H4 (cell line): Measurements from ENCODE around the gene CSNK1D. TPM values are rescaled to one million over a fixed set of nuclear protein-coding genes. Genes with fewer than 3 reads are reported as not detected.

ENCODE experiments used
- DNase-seq: peaks from one replicate; pipeline ENCODE4 v3.0.0-alpha.2; 2015; ENCODE audit warnings: low spot score
- total RNA-seq: library from RNA; depleted of rRNA; stranded (reverse); fragments of >200 nt; shearing (Covaris generic); gene quantifications from 2 replicates; pipeline ENCODE4 v1.2.3, GENCODE V29; 2014

Gene CSNK1D
- total RNA-seq, 1 experiment from 2014 or later = 33.9 TPM

DNA sequence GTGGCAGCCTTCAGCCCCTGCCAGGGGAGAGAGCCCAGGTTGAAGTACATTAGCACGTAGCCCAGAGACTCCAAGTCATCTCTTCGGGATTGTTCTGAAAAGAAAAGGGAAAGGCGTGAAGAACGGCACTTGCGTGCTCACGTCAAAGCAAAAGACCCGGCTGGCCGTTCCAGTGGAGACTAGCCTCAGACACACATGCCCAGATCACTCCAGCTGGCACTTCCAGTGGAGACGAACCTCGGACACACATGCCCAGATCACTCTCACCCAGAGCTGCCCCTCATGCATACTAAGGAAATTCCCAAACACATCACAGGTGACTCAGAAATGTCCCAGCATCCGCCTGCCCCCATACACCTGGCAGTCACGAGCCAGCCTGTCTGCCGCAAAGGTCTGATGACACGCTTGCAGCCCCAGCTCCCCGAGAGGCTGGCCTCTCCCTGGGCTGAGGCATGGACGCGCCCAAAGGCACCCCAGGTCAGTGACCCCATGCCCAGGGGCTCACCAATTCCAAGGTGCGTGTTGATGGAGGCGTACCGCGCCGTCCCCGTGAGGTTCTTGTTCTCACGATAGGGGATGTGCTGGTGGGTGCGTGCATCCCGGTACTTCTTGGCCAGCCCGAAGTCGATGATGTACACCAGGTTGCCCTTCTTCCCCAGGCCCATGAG lies 20.9 kb downstream of the CSNK1D start:
- no peak for DNase-seq

DNA sequence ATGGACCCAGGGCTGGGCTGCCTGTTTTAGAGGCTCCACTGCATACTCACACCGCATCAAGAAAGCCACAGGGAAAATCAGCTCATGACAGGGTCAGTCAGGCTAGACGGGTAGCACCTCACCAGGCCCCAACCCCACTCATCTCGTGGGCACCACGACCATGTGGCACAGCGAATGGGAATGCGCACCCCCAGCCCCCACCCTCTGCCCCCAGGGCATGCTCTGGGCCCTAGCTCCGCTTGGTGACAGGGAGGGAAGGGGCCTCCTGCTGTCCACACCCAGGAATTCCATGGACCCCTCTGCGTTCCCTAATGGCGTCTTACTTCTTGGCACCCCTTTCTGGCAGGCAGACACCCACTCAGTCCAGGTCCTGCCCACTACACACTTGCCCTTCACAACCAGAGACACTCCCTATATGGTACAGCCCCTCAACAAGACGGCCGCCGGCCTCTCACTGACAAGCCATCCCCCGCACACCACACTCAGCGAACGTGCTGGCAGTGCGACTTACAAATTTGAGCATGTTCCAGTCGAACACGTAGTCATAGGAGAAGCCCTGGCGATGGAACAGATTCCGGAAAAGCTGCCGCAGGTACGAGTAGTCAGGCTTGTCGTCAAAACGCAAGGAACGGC lies 22.5 kb downstream of the CSNK1D start:
- DNase-seq = no peak

DNA sequence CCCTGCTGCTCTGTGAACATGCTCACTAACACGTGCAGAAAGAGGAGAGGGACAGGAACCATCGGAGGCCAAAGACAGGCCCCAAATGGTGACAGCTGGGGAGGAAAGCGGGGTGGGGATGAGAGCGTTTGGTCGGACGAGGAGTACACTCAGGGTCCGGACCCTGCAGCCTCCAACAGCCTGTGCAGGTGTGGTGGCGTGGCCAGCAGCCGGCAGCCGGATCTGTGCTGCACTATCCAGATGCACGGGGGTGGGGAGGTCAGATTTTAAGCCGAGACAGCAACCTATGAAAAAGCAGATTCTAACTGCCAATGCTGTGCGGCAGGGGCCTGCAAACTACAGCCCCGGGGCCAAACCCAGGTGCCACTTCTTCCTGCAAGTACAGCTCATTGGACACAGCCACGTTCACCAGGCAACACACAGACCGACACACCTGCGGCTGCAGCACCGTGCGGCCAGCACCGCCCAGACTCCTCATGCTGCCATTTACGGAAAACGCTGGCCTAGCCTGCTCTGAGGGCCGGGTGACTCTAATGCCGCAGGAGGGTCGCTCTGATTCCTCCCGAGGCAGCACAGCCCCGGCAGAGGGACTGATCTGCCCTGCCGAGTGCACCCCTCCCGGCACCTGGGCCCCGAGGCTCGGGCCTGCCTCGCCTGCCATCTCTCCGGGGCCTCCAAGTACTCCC lies 23.5 kb downstream of the CSNK1D start:
- no peak for DNase-seq

DNA sequence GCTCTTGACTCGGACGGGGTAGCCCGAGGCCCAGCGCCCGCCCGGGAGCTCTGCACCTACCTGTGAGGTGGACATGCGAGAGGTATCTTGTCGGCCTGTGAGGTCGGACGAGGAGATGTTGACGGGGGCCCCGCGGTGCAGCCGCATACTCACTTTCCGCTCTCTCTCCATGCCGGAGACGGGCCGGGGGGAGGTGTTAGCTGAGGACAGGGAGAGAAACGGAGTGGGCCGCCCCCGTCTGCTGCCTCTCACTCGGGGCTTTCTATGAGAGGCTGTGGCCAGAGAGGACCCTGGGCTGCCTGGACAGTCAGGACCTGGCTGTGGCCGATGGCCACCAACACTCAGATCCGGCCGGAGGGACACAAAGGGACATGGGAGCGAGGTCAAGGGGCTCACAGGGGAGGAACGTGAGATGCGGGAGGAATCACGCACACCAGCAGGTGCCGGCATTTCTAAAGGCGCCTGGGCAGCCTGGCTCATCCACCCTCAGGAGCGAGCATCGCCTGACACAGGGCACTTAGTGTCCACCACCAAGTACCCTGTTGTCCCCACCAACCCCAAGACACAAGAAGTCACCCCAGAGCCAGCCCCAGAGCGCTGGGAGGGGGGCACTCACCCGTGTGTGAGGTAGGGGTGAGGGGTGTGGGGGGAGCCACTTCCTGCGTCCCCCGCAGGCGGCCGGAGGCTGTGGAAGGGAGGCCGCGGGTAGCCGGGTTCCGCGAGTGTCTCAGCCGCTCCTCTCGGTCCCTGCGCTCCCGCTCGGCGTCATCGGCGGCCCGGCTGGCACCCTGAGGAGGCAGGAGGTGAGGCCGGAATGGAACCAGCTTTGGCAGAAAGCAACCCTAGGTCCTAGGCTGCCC lies 24.5 kb downstream of the CSNK1D start:
- DNase-seq = no peak

DNA sequence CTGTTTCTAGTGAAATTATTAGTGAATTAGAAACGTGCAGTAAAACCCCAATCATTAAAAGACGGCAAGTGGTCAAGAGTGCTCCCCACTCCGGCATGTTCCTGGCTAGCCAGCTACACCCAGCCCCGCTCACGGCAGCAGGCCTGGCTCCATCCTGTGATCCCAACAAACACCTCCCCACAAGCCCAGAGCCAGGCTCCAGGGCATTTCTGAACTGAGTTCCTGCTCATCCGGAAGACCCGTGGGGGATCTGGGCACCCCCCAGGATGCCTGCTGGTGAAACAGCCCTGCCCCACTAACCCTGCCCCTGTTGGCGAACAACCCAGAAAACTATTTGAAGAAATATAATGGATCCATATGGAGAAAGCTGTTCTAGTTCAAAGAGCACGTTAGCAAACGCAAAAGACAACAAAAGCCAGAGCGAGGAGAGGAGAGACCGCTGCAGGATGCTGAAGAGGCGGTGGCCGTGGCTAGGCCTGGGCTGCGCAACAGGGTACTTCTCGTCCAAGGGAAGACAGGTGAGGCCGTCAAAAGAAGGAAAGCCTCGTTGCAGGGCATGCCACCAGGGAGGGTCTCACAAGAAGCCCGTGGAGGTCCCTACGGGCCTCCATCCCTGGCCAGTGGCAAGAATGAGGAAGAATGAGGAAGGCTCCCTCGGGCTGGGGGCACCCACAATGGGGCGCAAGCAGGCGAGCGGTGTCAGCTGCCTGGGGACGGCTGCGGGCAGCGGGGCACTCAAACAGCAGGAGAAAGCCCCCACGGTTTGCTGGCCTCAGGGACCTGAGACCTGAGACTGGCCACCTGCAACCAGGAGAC lies 25.4 kb downstream of the CSNK1D start:
- no peak for DNase-seq

DNA sequence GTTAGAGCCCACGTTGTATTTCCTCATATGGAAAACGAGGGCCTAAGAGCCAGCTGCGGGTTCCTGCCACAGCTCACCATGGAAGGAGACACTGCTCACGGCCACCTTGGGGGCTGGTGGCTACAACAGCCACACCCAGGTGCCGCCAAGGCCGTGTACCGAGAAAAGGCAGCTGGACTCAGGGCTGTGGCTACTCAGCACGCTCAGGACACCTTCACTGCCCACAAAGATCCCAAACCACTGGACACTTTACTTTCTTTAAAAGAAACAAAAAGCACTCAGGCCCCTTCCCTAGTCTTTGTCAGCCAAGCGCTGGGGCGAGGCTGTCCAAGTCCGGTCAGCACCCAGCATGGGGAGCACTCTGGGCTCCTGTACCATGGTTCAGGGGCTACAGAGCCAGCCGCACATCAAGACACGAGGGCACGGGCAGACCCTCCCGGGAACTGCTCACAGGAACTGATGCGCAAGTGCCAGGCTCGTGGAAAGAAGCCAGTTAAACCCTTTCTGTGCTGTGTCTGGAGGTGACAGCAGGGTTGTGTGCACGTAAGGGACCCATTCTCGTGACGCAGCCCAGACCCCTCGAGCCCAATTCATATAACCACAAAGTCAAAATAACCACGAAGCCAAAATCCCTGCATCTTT lies 26.2 kb downstream of the CSNK1D start:
- no peak for DNase-seq

DNA sequence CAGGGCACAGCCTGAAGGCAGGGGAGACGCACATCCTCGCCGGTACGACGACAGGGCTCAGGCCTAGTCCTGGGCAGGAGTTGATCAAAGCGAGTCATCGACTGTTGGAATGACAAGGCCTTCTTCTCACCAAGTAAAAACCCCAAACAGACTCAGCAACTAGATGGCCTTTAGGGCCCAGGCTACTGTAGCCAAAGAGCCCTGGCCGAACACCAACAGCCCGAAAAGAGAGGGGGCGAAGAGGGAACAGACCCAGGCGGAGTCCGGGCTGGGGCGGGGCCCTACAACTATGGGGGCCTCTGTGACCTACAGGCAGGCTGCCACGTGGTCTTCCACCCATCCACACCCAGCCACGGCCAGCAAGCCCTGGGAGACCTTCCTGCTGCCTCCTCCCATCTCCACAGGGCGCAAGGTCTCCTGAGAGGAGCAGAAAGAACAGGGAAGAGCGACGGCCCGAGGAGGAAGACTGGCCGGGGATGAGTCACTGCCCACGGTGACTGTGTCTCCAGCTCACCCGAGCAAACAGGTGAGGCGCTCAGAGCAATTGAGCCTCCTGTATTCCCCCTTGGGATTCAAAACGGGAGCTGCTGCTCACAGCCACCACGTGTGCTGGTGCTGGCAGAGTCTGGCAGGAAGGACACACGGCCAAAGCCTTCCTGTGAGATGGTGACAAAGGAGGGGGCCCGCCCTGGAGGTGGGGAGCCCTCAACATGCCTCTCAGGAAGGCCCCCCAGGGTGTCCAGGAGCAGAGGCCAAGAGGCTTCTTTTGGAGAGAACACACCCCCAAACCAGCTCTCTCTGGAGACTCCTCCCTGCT lies 26.9 kb downstream of the CSNK1D start:
- peak; percentile 47 for DNase-seq

DNA sequence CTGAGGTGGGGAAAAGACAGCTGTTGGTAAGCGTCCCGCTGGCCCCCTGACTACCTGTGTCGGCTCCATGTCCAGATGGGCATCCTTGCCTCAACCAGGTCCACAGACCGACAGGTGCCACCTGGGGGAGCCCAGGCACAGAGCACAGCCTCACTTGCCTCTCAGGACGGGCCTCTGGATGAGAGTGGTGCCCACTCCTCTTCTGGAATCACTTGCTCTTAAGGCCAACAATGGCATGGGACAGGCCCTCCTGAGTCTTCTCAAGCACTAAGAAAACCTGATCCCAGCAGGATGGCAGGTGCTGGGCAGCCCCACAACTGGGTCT lies 27.5 kb downstream of the CSNK1D start:
- DNase-seq = no peak

DNA sequence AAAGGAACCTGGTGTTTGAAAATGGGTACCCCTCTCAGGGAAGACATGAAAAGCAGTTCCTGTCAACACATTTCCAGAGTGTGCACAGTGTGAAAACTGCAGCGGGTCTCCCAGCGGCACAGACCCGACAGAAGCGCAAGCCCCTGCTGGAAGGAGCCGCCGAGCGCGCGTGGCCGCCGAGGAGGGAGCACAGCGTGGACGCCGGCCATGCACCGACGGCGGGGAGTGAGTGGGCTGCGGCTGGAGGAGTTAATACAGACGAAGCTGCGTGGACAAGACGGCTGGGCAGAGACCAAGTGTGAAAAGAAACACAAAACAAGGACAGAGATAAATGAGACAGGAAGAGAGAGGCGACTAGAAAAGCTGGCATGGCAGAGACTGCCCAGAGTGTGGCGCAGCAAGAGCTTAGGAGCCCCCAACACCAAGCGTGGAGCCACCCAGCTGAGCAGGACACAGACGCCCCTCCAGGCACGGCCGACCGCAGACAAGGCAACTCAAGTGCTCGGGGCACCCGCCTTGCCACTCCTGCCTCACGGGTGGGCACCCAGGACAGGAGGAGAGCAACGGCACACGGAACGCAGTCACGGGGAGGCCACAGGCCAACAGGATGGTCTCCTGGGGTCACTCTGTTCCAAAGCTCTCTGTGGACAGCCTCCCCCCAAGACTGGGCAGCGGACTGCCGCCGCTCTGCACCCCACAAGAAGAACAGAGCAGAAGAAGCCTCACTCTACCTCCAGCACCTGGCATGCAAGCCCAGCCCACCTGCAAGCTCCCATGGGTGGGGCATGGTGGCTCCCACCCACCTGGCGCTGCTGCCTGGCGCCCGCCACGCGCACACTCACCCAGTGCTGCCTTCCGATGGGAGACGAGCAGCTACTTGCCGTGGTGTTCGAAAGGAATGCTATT lies 28.1 kb downstream of the CSNK1D start:
- no peak for DNase-seq

DNA sequence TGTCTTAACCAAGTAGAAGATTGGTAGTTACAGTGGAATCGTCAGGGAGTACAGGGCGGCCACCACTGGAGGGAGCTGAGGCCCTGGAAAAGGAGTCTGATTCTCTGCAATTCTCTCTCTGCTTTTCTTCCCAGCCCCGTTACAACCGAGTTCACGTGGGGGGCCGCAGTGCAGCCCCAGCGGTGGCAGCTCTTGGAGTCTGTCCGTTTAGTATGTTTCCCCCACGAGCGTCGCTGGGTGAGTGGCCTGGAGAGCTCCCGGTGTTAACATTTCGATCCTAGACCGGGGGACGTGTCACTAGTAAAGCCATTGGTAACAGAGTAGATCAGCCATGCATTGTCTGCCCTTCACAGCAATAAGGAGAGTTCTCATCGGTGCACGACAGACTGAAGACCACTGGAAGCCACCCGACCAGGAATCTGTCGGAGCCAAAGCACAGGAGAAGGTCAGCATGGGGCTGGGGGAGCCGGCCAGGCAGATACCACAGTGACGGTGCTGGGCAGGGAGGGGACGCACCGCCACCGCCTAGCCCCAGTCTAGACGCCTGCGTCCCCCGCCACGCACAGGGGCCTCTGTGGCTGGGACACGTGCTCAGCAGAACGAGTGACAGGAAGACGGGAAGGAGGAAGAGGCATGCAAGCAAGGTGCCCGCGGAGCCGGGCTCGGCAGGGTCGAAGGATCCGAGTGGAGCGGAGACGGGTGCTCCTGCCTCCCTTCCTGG lies 28.9 kb downstream of the CSNK1D start:
- no peak for DNase-seq

DNA sequence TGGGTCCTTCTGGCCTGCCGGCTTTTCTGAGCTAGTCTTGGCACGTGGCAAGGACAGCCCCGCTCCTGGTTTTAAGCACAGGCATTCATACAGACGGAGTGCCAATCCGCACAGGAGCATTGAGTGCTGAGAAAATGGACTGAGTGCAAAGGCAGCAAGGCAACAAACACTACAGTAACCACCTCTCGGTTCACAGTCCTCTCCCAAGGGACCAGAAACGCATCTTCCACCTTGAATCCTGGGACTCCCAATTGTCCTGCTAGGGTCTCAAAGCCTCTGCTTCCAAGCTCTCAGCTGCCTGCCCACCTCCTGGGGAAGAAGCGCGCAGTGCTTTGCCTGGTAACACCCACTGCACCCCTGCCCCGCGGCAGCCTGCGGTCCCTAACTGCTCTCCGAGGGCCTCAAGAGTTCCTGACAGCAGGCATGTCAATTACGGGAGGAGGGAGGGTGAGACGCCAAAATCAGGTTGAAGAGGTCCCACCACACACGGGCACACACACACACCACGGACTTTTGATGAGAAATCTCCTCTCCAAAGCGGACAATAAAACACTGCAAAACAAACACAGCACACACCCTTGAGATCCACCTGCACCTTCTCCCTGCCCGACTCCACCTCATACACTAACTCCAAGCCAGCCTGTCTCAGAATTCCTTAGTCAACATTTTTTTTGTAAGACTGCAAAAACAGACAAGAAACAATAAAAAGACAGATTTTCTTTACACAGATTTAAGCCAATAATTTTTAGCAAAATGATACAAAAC lies 29.7 kb downstream of the CSNK1D start:
- DNase-seq = no peak

DNA sequence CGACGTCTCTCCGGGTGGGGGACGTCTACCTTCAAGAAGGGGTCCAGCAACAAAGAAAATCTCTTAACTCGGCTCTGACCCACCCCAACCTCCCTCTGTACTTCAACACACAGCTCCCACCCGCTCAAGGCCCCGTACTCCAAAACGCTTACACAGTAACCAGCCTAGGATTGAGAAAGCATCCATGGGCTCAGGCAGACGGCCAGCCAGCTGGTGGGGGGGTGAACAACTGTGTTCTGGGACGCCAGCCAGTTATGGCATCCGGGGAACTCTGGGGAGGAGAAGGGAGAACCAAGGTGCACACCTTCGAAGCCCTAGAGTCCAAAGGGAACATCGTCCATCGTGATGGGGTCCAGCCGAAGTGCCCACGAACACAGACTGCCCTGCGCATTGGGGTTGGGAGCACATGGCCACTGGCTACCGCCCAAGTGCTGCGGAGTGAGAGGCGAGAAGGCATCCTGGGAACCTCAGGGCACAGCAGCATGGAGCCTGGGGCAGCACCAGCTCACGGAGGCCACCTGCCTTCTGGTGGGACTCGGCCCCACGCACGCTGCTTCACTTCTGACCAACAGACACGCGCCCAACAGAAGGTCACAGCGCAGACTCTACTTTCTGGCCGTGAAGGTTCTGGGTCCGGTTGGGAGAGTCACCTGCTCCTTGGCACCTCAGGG lies 30.4 kb downstream of the CSNK1D start:
- peak; percentile 83 for DNase-seq

DNA sequence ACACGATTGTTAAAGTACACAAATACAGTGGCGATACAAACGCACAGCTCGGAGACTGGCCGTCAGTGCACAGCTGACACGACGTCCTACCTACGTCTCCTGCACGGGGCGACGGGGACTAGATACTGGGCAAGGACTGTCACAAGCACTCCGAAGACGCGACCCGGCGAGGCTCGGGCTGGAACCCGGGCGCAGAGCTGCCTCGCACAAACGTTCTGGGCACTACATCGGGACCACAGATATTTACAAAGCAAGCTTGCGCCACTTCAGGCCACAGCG lies 30.9 kb downstream of the CSNK1D start:
- DNase-seq = no peak

DNA sequence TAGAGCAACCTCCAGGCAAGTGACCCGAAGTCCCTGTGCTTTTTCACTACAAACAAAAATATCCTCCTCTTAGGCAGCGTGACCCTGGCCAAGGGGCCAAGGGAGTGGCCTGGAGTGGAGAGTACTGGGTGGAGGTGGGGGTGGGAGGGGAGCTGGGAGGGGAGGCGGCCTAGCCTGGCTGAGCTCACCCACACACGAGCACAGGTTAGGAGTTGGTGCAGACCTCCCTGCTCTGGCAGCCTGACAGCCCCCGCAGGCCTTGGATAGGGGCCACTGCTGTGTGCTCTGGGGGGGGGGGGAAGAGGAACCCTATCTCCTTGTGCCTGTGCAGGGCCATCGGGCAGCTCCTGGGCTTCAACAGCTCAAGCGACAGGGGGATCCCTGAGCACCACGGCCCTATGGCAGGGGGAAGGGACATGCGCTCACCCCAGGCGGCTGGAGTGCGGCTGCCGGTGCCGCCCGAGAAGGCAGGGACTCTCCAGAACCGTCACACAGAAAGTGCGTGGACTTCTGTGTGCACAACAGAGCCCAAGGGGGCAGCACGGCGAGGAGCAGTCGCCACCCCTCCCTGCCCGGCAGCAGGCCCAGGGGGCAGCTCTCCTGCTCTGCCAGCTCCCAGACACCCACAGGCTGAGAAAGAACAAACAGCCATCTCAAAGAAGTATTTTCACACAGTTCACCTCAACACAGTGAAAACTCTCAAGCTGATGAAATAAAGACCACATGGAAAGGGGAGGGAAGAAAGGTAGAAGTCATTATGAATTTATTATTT lies 31.4 kb downstream of the CSNK1D start:
- DNase-seq = no peak

DNA sequence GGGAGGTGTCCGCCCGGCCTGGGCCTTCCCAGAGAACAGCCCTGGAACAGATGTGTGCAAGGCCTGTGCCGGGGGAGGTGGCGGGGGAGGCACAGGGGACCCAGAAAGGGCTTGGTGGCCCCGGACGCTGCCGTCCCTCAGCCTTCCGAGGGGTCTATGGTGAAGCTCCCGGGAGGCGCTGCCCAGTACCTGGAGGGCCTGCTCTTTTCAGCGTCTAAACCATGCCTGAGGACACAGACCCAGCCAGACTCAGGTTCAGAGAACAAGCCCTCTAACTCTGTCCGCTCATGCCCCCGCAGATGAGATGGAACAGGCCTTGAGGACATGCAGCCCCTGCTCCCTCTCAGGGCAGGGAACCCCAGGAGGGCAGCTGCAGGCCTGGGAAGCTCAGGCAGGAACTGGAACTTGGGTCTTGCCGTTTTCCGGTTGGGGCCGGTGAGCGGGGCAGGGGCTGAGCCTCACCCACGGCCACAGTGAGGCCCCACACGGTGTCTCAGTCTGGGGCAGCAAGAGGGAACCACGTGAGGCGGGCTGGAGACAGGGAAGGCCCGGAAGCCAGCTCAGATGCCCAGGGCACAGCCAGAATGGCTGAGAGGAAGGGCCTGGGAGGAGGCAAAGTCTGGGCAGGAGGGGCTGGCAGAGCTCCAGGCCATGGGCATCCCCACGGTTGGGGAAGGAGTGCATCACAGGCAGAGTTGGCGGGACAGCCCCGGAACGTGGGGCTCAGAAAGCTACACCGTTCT lies 32.1 kb downstream of the CSNK1D start:
- DNase-seq = peak; percentile 87
